ENCODE data around the gene POLR3B.

The POLR3B gene

GRCh38 chr12:106527356-106527755 is 169.8 kb downstream of the POLR3B start:
- no peaks in the 10 kb centered on the region for H3K79me1 ChIP-seq (ENCODE audit: low read length)
- no peak overlapping the region for H4K5ac ChIP-seq (ENCODE audit: low read length)
- no peaks in the 10 kb centered on the region for H3K27me3 ChIP-seq (ENCODE audit: insufficient read depth, low read length, poor library complexity)
- no CpG with 5 or more reads among the region's 2 CpGs for WGBS (ENCODE audit: extremely low coverage, insufficient coverage, low lambda C conversion rate)
- no peak overlapping the region for H3K9ac ChIP-seq (ENCODE audit: low read length)
- H2BK15ac ChIP-seq (replicated peaks; ENCODE audit: low read depth), result no peak overlapping the region
- no peak overlapping the region for H2BK5ac ChIP-seq (ENCODE audit: low read length)
- no peaks in the 10 kb centered on the region for H3K36me3 ChIP-seq (ENCODE audit: control insufficient read depth, insufficient read depth, low read length)
- H3K27ac ChIP-seq (ENCODE audit: low read depth, low read length), result no peak overlapping the region
- H3K56ac ChIP-seq (ENCODE audit: low read length), result no peak overlapping the region
- H2BK120ac ChIP-seq (ENCODE audit: low read depth, low read length), result no peak overlapping the region
- no peak overlapping the region for H3K4ac ChIP-seq (ENCODE audit: low read depth, low read length)
- DNase-seq, result peak; percentile 10
- H2AK5ac ChIP-seq (ENCODE audit: low read length), result no peak overlapping the region
- H4K8ac ChIP-seq (ENCODE audit: low read depth, low read length), result no peak overlapping the region
- H3K4me1 ChIP-seq (ENCODE audit: control insufficient read depth, low read depth, low read length), result no peaks in the 10 kb centered on the region
- no peak overlapping the region for H3K4me2 ChIP-seq (ENCODE audit: low read length)
- H3K79me2 ChIP-seq (ENCODE audit: control insufficient read depth, insufficient read depth, low read length), result no peaks in the 10 kb centered on the region
- no peak overlapping the region for H3K4me3 ChIP-seq (ENCODE audit: low read length)
- H3K18ac ChIP-seq (ENCODE audit: low read length), result no peak overlapping the region
- no peak overlapping the region for H3K23ac ChIP-seq (ENCODE audit: low read length)

- Histone ChIP-seq H3K27me3 (ENCODE audit: insufficient read depth, low read length, poor library complexity) (no peaks in the 10 kb centered on the region), H3K4me2 (ENCODE audit: low read length) (no peak overlapping the region), H3K4me1 (ENCODE audit: control insufficient read depth, low read depth, low read length) (no peaks in the 10 kb centered on the region), H3K79me2 (ENCODE audit: control insufficient read depth, insufficient read depth, low read length) (no peaks in the 10 kb centered on the region), H3K23ac (ENCODE audit: low read length) (no peak overlapping the region), H3K36me3 (ENCODE audit: control insufficient read depth, insufficient read depth, low read length) (no peaks in the 10 kb centered on the region), H3K27ac (ENCODE audit: low read depth, low read length) (no peak overlapping the region), H3K4me3 (ENCODE audit: low read length) (no peak overlapping the region), H2BK5ac (ENCODE audit: low read length) (no peak overlapping the region), H3K79me1 (ENCODE audit: low read length) (no peaks in the 10 kb centered on the region), H2AK5ac (ENCODE audit: low read length) (no peak overlapping the region), H3K18ac (ENCODE audit: low read length) (no peak overlapping the region), H4K8ac (ENCODE audit: low read depth, low read length) (no peak overlapping the region), H3K9ac (ENCODE audit: low read length) (no peak overlapping the region), H2BK120ac (ENCODE audit: low read depth, low read length) (no peak overlapping the region), H2BK15ac (replicated peaks; ENCODE audit: low read depth) (no peak overlapping the region), H3K4ac (ENCODE audit: low read depth, low read length) (no peak overlapping the region), H4K5ac (ENCODE audit: low read length) (no peak overlapping the region), H3K56ac (ENCODE audit: low read length) (no peak overlapping the region)
- no peak for DNase-seq
Measured at GRCh38 chr12:106541201-106541600, 183.7 kb downstream of the POLR3B start.

GRCh38 chr12:106551410-106551809 is 193.9 kb downstream of the POLR3B start:
- Histone ChIP-seq H2BK5ac (ENCODE audit: low read length) (no peak overlapping the region), H2BK120ac (ENCODE audit: low read depth, low read length) (no peak overlapping the region), H3K27ac (ENCODE audit: low read depth, low read length) (no peak overlapping the region), H3K27me3 (ENCODE audit: insufficient read depth, low read length, poor library complexity) (no peaks in the 10 kb centered on the region), H3K79me1 (ENCODE audit: low read length) (no peaks in the 10 kb centered on the region), H3K9ac (ENCODE audit: low read length) (no peak overlapping the region), H3K79me2 (ENCODE audit: control insufficient read depth, insufficient read depth, low read length) (no peaks in the 10 kb centered on the region), H2BK15ac (replicated peaks; ENCODE audit: low read depth) (no peak overlapping the region), H3K4me1 (ENCODE audit: control insufficient read depth, low read depth, low read length) (no peaks in the 10 kb centered on the region), H3K4me2 (ENCODE audit: low read length) (no peak overlapping the region), H4K8ac (ENCODE audit: low read depth, low read length) (no peak overlapping the region), H4K5ac (ENCODE audit: low read length) (no peak overlapping the region), H3K18ac (ENCODE audit: low read length) (no peak overlapping the region), H3K4ac (ENCODE audit: low read depth, low read length) (no peak overlapping the region), H3K23ac (ENCODE audit: low read length) (no peak overlapping the region), H2AK5ac (ENCODE audit: low read length) (no peak overlapping the region), H3K36me3 (ENCODE audit: control insufficient read depth, insufficient read depth, low read length) (no peaks in the 10 kb centered on the region), H3K56ac (ENCODE audit: low read length) (no peak overlapping the region), H3K4me3 (ENCODE audit: low read length) (no peak overlapping the region)
- peak; percentile 5 for DNase-seq
- WGBS (ENCODE audit: extremely low coverage, insufficient coverage, low lambda C conversion rate), result no CpG with 5 or more reads among the region's 9 CpGs

GRCh38 chr12:106552228-106552627 is 194.7 kb downstream of the POLR3B start:
- no peaks in the 10 kb centered on the region for H3K79me2 ChIP-seq (ENCODE audit: control insufficient read depth, insufficient read depth, low read length)
- H3K23ac ChIP-seq (ENCODE audit: low read length), result no peak overlapping the region
- H2AK5ac ChIP-seq (ENCODE audit: low read length), result no peak overlapping the region
- no peak overlapping the region for H3K4ac ChIP-seq (ENCODE audit: low read depth, low read length)
- H2BK15ac ChIP-seq (replicated peaks; ENCODE audit: low read depth), result no peak overlapping the region
- H3K18ac ChIP-seq (ENCODE audit: low read length), result no peak overlapping the region
- H3K36me3 ChIP-seq (ENCODE audit: control insufficient read depth, insufficient read depth, low read length), result no peaks in the 10 kb centered on the region
- H3K4me1 ChIP-seq (ENCODE audit: control insufficient read depth, low read depth, low read length), result no peaks in the 10 kb centered on the region
- H3K56ac ChIP-seq (ENCODE audit: low read length), result no peak overlapping the region
- no peak overlapping the region for H4K5ac ChIP-seq (ENCODE audit: low read length)
- no peaks in the 10 kb centered on the region for H3K79me1 ChIP-seq (ENCODE audit: low read length)
- no peaks in the 10 kb centered on the region for H3K27me3 ChIP-seq (ENCODE audit: insufficient read depth, low read length, poor library complexity)
- DNase-seq, result no peak
- no peak overlapping the region for H2BK5ac ChIP-seq (ENCODE audit: low read length)
- no CpG with 5 or more reads among the region's 1 CpG for WGBS (ENCODE audit: extremely low coverage, insufficient coverage, low lambda C conversion rate)
- H4K8ac ChIP-seq (ENCODE audit: low read depth, low read length), result no peak overlapping the region
- H3K4me2 ChIP-seq (ENCODE audit: low read length), result no peak overlapping the region
- H2BK120ac ChIP-seq (ENCODE audit: low read depth, low read length), result no peak overlapping the region
- no peak overlapping the region for H3K9ac ChIP-seq (ENCODE audit: low read length)
- H3K4me3 ChIP-seq (ENCODE audit: low read length), result no peak overlapping the region
- H3K27ac ChIP-seq (ENCODE audit: low read depth, low read length), result no peak overlapping the region

All from mesendoderm (in vitro differentiated cells).